ENCODE data around the gene C16orf89. TPM values are rescaled to one million over a fixed set of nuclear protein-coding genes. Genes with fewer than 3 reads are reported as not detected.

C16orf89 gene
- total RNA-seq, 2 experiments from 2014 or later = not detected

- Histone ChIP-seq H3K36me3 (ENCODE audit: insufficient read depth, low read length) (no peaks in the 10 kb centered on the region), H3K4me3 (ENCODE audit: low read length) (no peak overlapping the region), H3K4me1 (ENCODE audit: insufficient read depth, low read length) (peaks cover 24% of the 10 kb centered on the region), H3K9me3 (ENCODE audit: control insufficient read depth in 1 of 2, insufficient read depth in 1 of 2, low read length in 2 of 2) (no peaks in the 10 kb centered on the region), H3K27ac (ENCODE audit: low read depth in 1 of 2, low read length in 2 of 2) (no peak overlapping the region), H3K27me3 (ENCODE audit: control insufficient read depth in 1 of 2, insufficient read depth in 2 of 2, low read length in 2 of 2) (no peaks in the 10 kb centered on the region)
- intact Hi-C loops (cut with DNase I, micrococcal nuclease) = no loop called here
- CTCF ChIA-PET = no interaction called here
- no peaks in the 10 kb centered on the region for H3K9me3 Mint-ChIP-seq
- TF ChIP-seq CTCF (IDR thresholded peaks at IDR 0.05) = no peak
- H3K4me3 Mint-ChIP-seq = no peak overlapping the region
- H3K4me1 Mint-ChIP-seq (ENCODE audit: low read depth) = peaks cover 28% of the 10 kb centered on the region
- no peaks in the 10 kb centered on the region for H3K27me3 Mint-ChIP-seq
- no peak for ATAC-seq (ENCODE audit: poor library complexity)
- H3K36me3 Mint-ChIP-seq (ENCODE audit: low read depth) = peaks cover 9% of the 10 kb centered on the region
- POLR2A ChIA-PET = no interaction called here
- no peak overlapping the region for H3K27ac Mint-ChIP-seq
- no peak for DNase-seq
Measured at GRCh38 chr16:5069048-5069447, 3.3 kb upstream of the C16orf89 start.

GRCh38 chr16:5066511-5066910 is 755 bp upstream of the C16orf89 start:
- no peak for ATAC-seq (ENCODE audit: poor library complexity)
- H3K27ac Mint-ChIP-seq = no peak overlapping the region

GRCh38 chr16:5065326-5065725 is 430 bp downstream of the C16orf89 start:
- no peaks in the 10 kb centered on the region for H3K36me3 Mint-ChIP-seq (ENCODE audit: low read depth)
- H3K9me3 Mint-ChIP-seq = no peaks in the 10 kb centered on the region
- H3K27me3 ChIP-seq (ENCODE audit: control insufficient read depth in 1 of 2, insufficient read depth in 2 of 2, low read length in 2 of 2) = no peaks in the 10 kb centered on the region
- H3K4me3 ChIP-seq (ENCODE audit: low read length) = no peak overlapping the region
- no peak for DNase-seq
- no peak overlapping the region for H3K4me3 Mint-ChIP-seq
- H3K27ac ChIP-seq (ENCODE audit: low read depth in 1 of 2, low read length in 2 of 2) = no peak overlapping the region
- intact Hi-C loops (cut with DNase I, micrococcal nuclease) = no loop called here
- H3K27me3 Mint-ChIP-seq = no peaks in the 10 kb centered on the region
- no peak for ATAC-seq (ENCODE audit: poor library complexity)
- ChIA-PET POLR2A (no interaction called here), CTCF (no interaction called here)
- no peaks in the 10 kb centered on the region for H3K9me3 ChIP-seq (ENCODE audit: control insufficient read depth in 1 of 2, insufficient read depth in 1 of 2, low read length in 2 of 2)
- H3K4me1 Mint-ChIP-seq (ENCODE audit: low read depth) = no peaks in the 10 kb centered on the region
- TF ChIP-seq CTCF (IDR thresholded peaks at IDR 0.05) = no peak
- no peaks in the 10 kb centered on the region for H3K4me1 ChIP-seq (ENCODE audit: insufficient read depth, low read length)
- no peaks in the 10 kb centered on the region for H3K36me3 ChIP-seq (ENCODE audit: insufficient read depth, low read length)
- H3K27ac Mint-ChIP-seq = no peak overlapping the region

More at GRCh38 chr16:5066511-5066910, 755 bp upstream of the C16orf89 start:
- Mint-ChIP-seq H3K27me3 (no peaks in the 10 kb centered on the region), H3K9me3 (no peaks in the 10 kb centered on the region), H3K36me3 (ENCODE audit: low read depth) (peaks cover under 1% of the 10 kb centered on the region), H3K4me1 (ENCODE audit: low read depth) (peaks cover 9% of the 10 kb centered on the region), H3K4me3 (no peak overlapping the region)
- intact Hi-C loops (cut with DNase I, micrococcal nuclease) = no loop called here
- no peaks in the 10 kb centered on the region for H3K36me3 ChIP-seq (ENCODE audit: insufficient read depth, low read length)
- no peak for TF ChIP-seq CTCF (IDR thresholded peaks at IDR 0.05)
- no peaks in the 10 kb centered on the region for H3K9me3 ChIP-seq (ENCODE audit: control insufficient read depth in 1 of 2, insufficient read depth in 1 of 2, low read length in 2 of 2)
- ChIA-PET POLR2A (no interaction called here), CTCF (no interaction called here)
- no peak for DNase-seq
- H3K4me3 ChIP-seq (ENCODE audit: low read length) = no peak overlapping the region
- no peaks in the 10 kb centered on the region for H3K27me3 ChIP-seq (ENCODE audit: control insufficient read depth in 1 of 2, insufficient read depth in 2 of 2, low read length in 2 of 2)
- no peak overlapping the region for H3K27ac ChIP-seq (ENCODE audit: low read depth in 1 of 2, low read length in 2 of 2)
- peaks cover 9% of the 10 kb centered on the region for H3K4me1 ChIP-seq (ENCODE audit: insufficient read depth, low read length)
